ENCODE results near the gene C10orf90. TPM values are rescaled to one million over a fixed set of nuclear protein-coding genes. Genes with fewer than 3 reads are reported as not detected.
"Not testable (repeated sequence)": the region's sequence is repeated elsewhere in the genome, so short reads cannot be mapped to it uniquely, and the experiment has no call there.

C10orf90 gene
- total and polyA plus RNA-seq, 9 donors, result not detected

DNA sequence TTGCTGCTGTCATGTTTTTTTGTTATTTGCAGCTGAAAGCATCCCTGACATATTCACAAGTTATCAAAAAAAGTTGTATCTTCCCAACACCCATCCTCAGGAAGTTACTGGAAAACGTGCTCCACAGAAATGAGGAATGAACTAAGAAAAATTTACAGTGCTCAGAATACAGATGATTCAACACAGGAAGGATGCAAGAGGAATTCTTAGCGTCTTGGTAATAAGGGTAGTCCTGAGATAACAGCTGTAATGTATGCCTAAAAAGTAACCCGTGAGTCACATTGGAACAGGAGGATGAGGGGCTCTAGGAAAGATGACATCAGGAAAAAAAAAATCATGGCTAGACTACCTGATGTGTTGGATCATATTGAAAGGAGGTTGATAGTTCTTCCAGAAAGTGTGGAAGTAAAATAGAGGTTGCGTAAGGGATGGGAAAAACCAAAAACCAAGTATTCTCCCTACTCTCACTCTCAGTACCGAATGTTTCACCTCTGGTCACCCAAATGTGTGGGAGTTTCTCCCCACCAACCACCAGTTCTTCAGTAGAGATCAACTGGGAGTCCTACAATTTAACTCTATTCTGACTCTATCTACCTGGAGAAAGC lies 286.1 kb downstream of the C10orf90 start:
- TF ChIP-seq POLR2A (IDR thresholded peaks at IDR 0.05) (no peak), CTCF (IDR thresholded peaks at IDR 0.05) (no peak), EP300 (IDR thresholded peaks at IDR 0.05) (no peak)
- Histone ChIP-seq H3K36me3 (no peaks in the 10 kb centered on the region), H3K9me3 (no peaks in the 10 kb centered on the region), H3K27ac (no peak overlapping the region), H3K4me3 (no peak overlapping the region), H3K4me1 (ENCODE audit: insufficient read depth) (peaks cover 5% of the 10 kb centered on the region), H3K27me3 (no peaks in the 10 kb centered on the region)
- 67 to 83% (median 73%) methylated on average over 5 of the region's 5 CpGs for WGBS, 3 donors
- intact Hi-C loops (cut with DNase I), result loop anchor here in 2 of 4 donors (10.0 kb wide), 3 partner anchors 120 to 400 kb away; no protein-coding TSS in a partner anchor
- no peak for DNase-seq

DNA sequence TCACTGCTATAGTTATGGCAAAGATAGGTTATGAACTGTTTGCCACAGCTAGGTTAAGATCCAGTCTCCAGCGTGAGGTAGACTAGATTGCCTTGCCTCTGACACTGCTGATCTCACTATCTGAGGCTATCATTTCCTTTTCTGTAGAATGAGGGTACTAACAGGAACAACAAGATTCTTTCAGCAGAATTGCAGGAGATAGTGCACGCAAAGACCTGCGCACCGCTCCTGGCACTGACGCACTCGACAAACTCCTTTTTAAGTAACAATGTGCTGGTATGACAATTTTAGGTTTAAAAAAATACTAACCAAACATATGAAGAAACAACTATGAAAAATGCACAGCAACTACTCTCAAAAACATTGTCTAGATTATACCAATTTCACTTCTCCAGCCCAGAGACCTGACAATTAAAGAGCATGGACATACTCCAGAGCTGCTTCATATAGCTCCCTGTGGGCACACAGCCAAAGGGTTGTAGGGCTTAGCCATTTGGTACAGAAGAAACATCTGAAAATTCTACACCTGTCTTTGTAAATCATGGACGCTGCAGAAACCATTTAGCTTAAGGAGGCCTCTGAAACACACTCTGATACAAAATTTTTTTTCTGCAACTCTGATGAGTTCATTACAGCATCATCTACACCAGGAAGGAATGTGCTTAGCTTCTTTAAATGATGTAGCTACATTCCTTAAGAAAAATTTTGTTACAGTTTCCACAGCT lies 290.0 kb downstream of the C10orf90 start:
- H3K27ac ChIP-seq, result no peak overlapping the region
- intact Hi-C loops (cut with DNase I), result loop anchor here in 2 of 4 donors (10.0 kb wide), 3 partner anchors 124 to 396 kb away; no protein-coding TSS in a partner anchor
- TF ChIP-seq POLR2A (IDR thresholded peaks at IDR 0.05) (no peak), EP300 (IDR thresholded peaks at IDR 0.05) (no peak), CTCF (IDR thresholded peaks at IDR 0.05) (no peak)
- H3K9me3 ChIP-seq, result no peaks in the 10 kb centered on the region
- no peaks in the 10 kb centered on the region for H3K27me3 ChIP-seq
- no peaks in the 10 kb centered on the region for H3K36me3 ChIP-seq
- DNase-seq, result no peak
- H3K4me1 ChIP-seq (ENCODE audit: insufficient read depth), result peaks cover under 1% of the 10 kb centered on the region
- 87 to 91% (median 89%) methylated on average over 7 of the region's 7 CpGs for WGBS, 3 donors
- H3K4me3 ChIP-seq, result no peak overlapping the region

DNA sequence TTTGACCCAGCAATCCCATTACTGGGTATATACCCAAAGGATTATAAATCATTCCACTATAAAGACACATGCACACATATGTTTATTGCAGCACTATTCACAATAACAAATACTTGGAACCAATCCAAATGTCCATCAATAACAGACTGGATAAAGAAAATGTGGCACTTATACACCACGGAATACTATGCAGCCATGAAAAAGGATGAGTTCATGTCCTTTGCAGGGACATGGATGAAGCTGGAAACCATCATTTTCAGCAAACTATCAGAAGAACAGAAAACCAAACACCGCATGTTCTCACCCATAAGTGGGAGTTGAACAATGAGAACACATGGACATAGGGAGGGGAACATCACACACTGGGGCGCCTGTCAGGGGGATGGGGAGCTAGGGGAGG lies 291.3 kb downstream of the C10orf90 start:
- H3K27me3 ChIP-seq; intact Hi-C loops (cut with DNase I); H3K9me3 ChIP-seq; H3K4me1 ChIP-seq (ENCODE audit: insufficient read depth); DNase-seq; H3K4me3 ChIP-seq; H3K36me3 ChIP-seq; H3K27ac ChIP-seq: not testable (repeated sequence)
- whole genome bisulfite sequencing, 3 donors, result 92 to 95% (median 93%) methylated on average over 3 of the region's 3 CpGs

DNA sequence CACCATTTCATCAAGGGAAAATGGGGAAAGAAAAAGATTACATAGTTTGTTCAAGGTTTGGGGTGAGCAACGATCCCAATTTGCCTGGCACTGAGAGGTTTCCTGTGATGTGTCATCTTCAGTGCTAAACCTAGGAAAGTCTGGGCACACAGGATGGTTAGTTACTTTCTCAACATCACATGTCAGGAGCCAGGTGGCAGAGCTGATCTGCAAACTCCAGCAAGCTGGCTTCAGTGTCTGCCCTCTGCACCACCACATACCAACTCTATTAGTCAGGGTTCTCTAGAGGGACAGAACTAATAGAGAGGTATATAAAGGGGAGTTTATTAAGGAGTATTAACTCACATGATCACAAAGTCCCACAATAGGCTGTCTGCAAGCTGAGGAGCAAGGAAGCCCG lies 293.5 kb downstream of the C10orf90 start:
- no peak overlapping the region for H3K4me3 ChIP-seq
- H3K4me1 ChIP-seq (ENCODE audit: insufficient read depth), result peaks cover 4% of the 10 kb centered on the region
- H3K36me3 ChIP-seq, result no peaks in the 10 kb centered on the region
- H3K9me3 ChIP-seq, result no peaks in the 10 kb centered on the region
- no peak overlapping the region for H3K27ac ChIP-seq
- WGBS, 3 donors, result 87 to 94% (median 91%) methylated on average over 2 of the region's 2 CpGs
- TF ChIP-seq CTCF (IDR thresholded peaks at IDR 0.05) (no peak), EP300 (IDR thresholded peaks at IDR 0.05) (no peak), POLR2A (IDR thresholded peaks at IDR 0.05) (no peak)
- no peak for DNase-seq
- no peaks in the 10 kb centered on the region for H3K27me3 ChIP-seq
- intact Hi-C loops (cut with DNase I), result no loop called here

Measured in ovary (tissue), 9 donors.